Measurements from ENCODE around the gene NKTR.
A peak's percentile ranks its signal among the peaks of the same experiment; 100 is the strongest.
"Not testable (repeated sequence)": the region's sequence is repeated elsewhere in the genome, so short reads cannot be mapped to it uniquely, and the experiment has no call there.

Gene NKTR

GRCh38 chr3:42595682-42596081 lies 4.8 kb upstream of the NKTR start:
- no peak for DNase-seq (ENCODE audit: low read depth in 2 of 2)

GRCh38 chr3:42597098-42597497 lies 3.4 kb upstream of the NKTR start:
- DNase-seq (ENCODE audit: low read depth in 2 of 2): not testable (repeated sequence)

GRCh38 chr3:42600958-42601675 lies 631 bp downstream of the NKTR start:
- DNase-seq (ENCODE audit: low read depth in 2 of 2): peak in 1 of 2 donors; percentile 46

- DNase-seq (ENCODE audit: low read depth in 2 of 2): no peak
These were observed 1.6 kb downstream of the NKTR start for GRCh38 chr3:42601896-42602581.

- DNase-seq (ENCODE audit: low read depth in 2 of 2): no peak
These were observed 2.5 kb downstream of the NKTR start for GRCh38 chr3:42602961-42603360.

- DNase-seq (ENCODE audit: low read depth in 2 of 2): no peak
These were observed 5.2 kb downstream of the NKTR start for GRCh38 chr3:42605546-42606173.

- no peak for DNase-seq (ENCODE audit: low read depth in 2 of 2)
These were observed 8.1 kb downstream of the NKTR start for GRCh38 chr3:42608581-42608980.

- DNase-seq (ENCODE audit: low read depth in 2 of 2): no peak
These were observed 10.5 kb downstream of the NKTR start for GRCh38 chr3:42610976-42611375.

- DNase-seq (ENCODE audit: low read depth in 2 of 2): no peak
These were observed 11.7 kb downstream of the NKTR start for GRCh38 chr3:42612217-42612616.

GRCh38 chr3:42612928-42613327 lies 12.4 kb downstream of the NKTR start:
- DNase-seq (ENCODE audit: low read depth in 2 of 2): no peak

GRCh38 chr3:42613462-42613861 lies 13.0 kb downstream of the NKTR start:
- no peak for DNase-seq (ENCODE audit: low read depth in 2 of 2)

- no peak for DNase-seq (ENCODE audit: low read depth in 2 of 2)
These were observed 31.1 kb downstream of the NKTR start for GRCh38 chr3:42631620-42632019.

GRCh38 chr3:42632146-42632545 lies 31.7 kb downstream of the NKTR start:
- DNase-seq (ENCODE audit: low read depth in 2 of 2): no peak

GRCh38 chr3:42633544-42633943 lies 33.1 kb downstream of the NKTR start:
- DNase-seq (ENCODE audit: low read depth in 2 of 2): no peak

- DNase-seq (ENCODE audit: low read depth in 2 of 2): no peak
These were observed 34.6 kb downstream of the NKTR start for GRCh38 chr3:42635111-42635510.

- no peak for DNase-seq (ENCODE audit: low read depth in 2 of 2)
These were observed 36.5 kb downstream of the NKTR start for GRCh38 chr3:42637001-42637400.

- peak in 1 of 2 donors; percentile 15 for DNase-seq (ENCODE audit: low read depth in 2 of 2)
These were observed 37.9 kb downstream of the NKTR start for GRCh38 chr3:42638339-42638842.

GRCh38 chr3:42639192-42639591 lies 38.7 kb downstream of the NKTR start:
- no peak for DNase-seq (ENCODE audit: low read depth in 2 of 2)

- DNase-seq (ENCODE audit: low read depth in 2 of 2): no peak
These were observed 39.6 kb downstream of the NKTR start for GRCh38 chr3:42640129-42640528.

GRCh38 chr3:42640771-42641370 lies 40.4 kb downstream of the NKTR start:
- DNase-seq (ENCODE audit: low read depth in 2 of 2): no peak

GRCh38 chr3:42647821-42648459 lies 47.5 kb downstream of the NKTR start:
- DNase-seq (ENCODE audit: low read depth in 2 of 2): no peak

- no peak for DNase-seq (ENCODE audit: low read depth in 2 of 2)
These were observed 48.5 kb downstream of the NKTR start for GRCh38 chr3:42649006-42649405.
